Fibroblast of the aortic adventitia (primary cell): Measurements from ENCODE around the gene TENM4. TPM values are rescaled to one million over a fixed set of nuclear protein-coding genes. Genes with fewer than 3 reads are reported as not detected.

Experiments used
- DNase-seq: peaks from one replicate; pipeline ENCODE4 v3.0.0-alpha.2; 2010; ENCODE audit warnings: low read depth
- H3K4me3 ChIP-seq: 2 replicates; pipeline ENCODE4 v1.5.1; 2011; ENCODE audit warnings: low read depth, mild to moderate bottlenecking, control low read depth, low read length, moderate library complexity
- CTCF ChIP-seq: IDR thresholded peaks from 2 replicates; pipeline ENCODE4 v1.5.1; 2011; ENCODE audit warnings: mild to moderate bottlenecking, low read length, control low read depth, inconsistent platforms; ENCODE audit not compliant: insufficient read depth
- total RNA-seq: library from RNA; depleted of rRNA; stranded (reverse); fragments of >200 nt; gene quantifications from 2 replicates; pipeline ENCODE4 v1.2.3, GENCODE V29; 2012; ENCODE audit warnings: low replicate concordance

TENM4 gene
- total RNA-seq, 1 donor, result 113 TPM

- no peak for DNase-seq
- H3K4me3 ChIP-seq, result no peak overlapping the region
- TF ChIP-seq CTCF, result no peak
These were observed 94.8 kb downstream of the TENM4 start for GRCh38 chr11:79346021-79346420.

GRCh38 chr11:79344753-79345294 lies 96.0 kb downstream of the TENM4 start:
- no peak for TF ChIP-seq CTCF
- no peak overlapping the region for H3K4me3 ChIP-seq
- DNase-seq, result no peak

GRCh38 chr11:79342686-79343085 lies 98.1 kb downstream of the TENM4 start:
- no peak overlapping the region for H3K4me3 ChIP-seq
- DNase-seq, result no peak
- no peak for TF ChIP-seq CTCF

- TF ChIP-seq CTCF, result no peak
- DNase-seq, result no peak
- H3K4me3 ChIP-seq, result no peak overlapping the region
These were observed 98.6 kb downstream of the TENM4 start for GRCh38 chr11:79342236-79342635.

GRCh38 chr11:79340535-79340934 lies 100.3 kb downstream of the TENM4 start:
- no peak for DNase-seq
- no peak overlapping the region for H3K4me3 ChIP-seq
- no peak for TF ChIP-seq CTCF

GRCh38 chr11:79336797-79337517 lies 103.9 kb downstream of the TENM4 start:
- H3K4me3 ChIP-seq, result no peak overlapping the region
- peak; percentile 9 for DNase-seq
- no peak for TF ChIP-seq CTCF

- DNase-seq, result peak; percentile 37
- no peak for TF ChIP-seq CTCF
- H3K4me3 ChIP-seq, result no peak overlapping the region
These were observed 105.1 kb downstream of the TENM4 start for GRCh38 chr11:79335681-79336080.
